ENCODE data around the gene SRRM2. TPM values are rescaled to one million over a fixed set of nuclear protein-coding genes. Genes with fewer than 3 reads are reported as not detected.

Gene SRRM2
- polyA plus RNA-seq, 3 donors: 19.0 to 1,186 (median 31.8) TPM

DNA sequence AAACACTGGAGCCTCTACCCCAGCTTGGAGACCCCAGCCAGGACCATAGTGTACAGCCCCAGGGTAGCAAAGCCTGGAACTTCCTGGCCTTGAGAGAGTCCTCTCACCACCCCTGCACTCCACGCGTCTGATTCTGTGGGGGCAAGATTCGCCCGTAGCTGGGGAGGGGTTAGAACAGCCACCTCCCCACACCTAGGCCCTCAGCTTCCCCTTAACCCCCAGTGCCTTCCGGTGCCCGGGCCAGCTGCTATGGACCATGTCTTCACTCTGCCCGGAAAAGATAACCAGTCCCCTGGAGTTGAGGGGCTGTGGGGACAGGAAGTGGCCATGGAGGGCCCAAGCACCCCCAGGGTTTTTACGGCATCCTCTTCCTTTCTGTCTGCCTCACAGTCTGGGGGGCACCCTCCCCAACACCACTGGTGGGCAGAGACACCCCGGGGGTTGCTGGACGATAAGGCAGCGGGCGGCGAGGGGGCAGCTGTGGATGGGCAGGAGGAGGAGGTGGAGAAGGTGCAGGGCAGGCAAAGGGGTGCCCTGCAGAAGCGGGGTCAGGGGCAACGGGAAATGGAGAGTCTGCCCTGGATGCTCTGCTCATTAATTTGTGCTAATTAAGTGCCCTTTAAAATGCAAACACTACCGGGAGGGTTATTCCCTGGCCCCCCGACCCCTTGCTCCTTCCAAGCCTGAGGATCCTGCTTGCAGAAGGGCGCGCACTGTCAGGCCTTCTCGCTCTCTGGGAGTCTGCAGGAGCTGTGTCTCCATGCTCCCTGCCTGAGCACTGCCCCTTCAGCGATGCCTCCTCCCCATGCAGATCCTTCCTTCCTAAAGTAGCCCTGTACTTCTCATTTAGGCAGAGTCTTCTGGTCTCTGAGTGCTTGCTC lies 34.8 kb upstream of the SRRM2 start:
- Histone ChIP-seq H3K9me3 (replicated peaks in 1 of 2; ENCODE audit: control insufficient read depth in 1 of 2, insufficient read depth in 1 of 2, low read length in 2 of 2) (no peaks in the 10 kb centered on the region), H3K79me2 (ENCODE audit: insufficient read depth, low read length) (no peaks in the 10 kb centered on the region), H2AFZ (ENCODE audit: insufficient read depth, low read depth, low read length, poor library complexity, severe bottlenecking) (no peak overlapping the region), H3K4me1 (ENCODE audit: control insufficient read depth in 1 of 2, insufficient read depth in 2 of 2, low read length in 2 of 2) (peaks cover 9 to 22% of the 10 kb centered on the region in 2 donors), H3K9ac (ENCODE audit: insufficient read depth, low read length, poor library complexity, severe bottlenecking) (no peak overlapping the region), H3K36me3 (replicated peaks in 1 of 2; ENCODE audit: control insufficient read depth in 1 of 2, insufficient read depth in 2 of 2, low read length in 2 of 2) (no peaks in the 10 kb centered on the region), H3K4me2 (replicated peaks; ENCODE audit: extremely low read depth, low read length, poor library complexity, severe bottlenecking) (no peak overlapping the region), H4K20me1 (ENCODE audit: insufficient read depth, low read length) (peaks cover 4% of the 10 kb centered on the region), H3K27ac (ENCODE audit: low read depth in 1 of 2, low read length in 2 of 2) (no peak overlapping the region), H3K27me3 (ENCODE audit: control insufficient read depth in 2 of 2, insufficient read depth in 2 of 2, low read length in 2 of 2) (peaks cover 0 to 2% of the 10 kb centered on the region in 2 donors), H3K4me3 (replicated peaks in 1 of 3; ENCODE audit: low read depth in 2 of 3, low read length in 3 of 3) (no peak overlapping the region)
- H3K4me1 Mint-ChIP-seq: peaks cover 4% of the 10 kb centered on the region
- H3K36me3 Mint-ChIP-seq: no peaks in the 10 kb centered on the region
- WGBS (ENCODE audit: insufficient coverage): 50% methylated on average over 9 of the region's 21 CpGs
- TF ChIP-seq, protein P1, sequence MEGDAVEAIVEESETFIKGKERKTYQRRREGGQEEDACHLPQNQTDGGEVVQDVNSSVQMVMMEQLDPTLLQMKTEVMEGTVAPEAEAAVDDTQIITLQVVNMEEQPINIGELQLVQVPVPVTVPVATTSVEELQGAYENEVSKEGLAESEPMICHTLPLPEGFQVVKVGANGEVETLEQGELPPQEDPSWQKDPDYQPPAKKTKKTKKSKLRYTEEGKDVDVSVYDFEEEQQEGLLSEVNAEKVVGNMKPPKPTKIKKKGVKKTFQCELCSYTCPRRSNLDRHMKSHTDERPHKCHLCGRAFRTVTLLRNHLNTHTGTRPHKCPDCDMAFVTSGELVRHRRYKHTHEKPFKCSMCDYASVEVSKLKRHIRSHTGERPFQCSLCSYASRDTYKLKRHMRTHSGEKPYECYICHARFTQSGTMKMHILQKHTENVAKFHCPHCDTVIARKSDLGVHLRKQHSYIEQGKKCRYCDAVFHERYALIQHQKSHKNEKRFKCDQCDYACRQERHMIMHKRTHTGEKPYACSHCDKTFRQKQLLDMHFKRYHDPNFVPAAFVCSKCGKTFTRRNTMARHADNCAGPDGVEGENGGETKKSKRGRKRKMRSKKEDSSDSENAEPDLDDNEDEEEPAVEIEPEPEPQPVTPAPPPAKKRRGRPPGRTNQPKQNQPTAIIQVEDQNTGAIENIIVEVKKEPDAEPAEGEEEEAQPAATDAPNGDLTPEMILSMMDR (IDR thresholded peaks at IDR 0.05): no peak
- peaks cover 9 to 21% (median 20%) of the 10 kb centered on the region in 3 donors for H3K27me3 Mint-ChIP-seq (ENCODE audit: low read depth in 3 of 3)
- H3K27ac Mint-ChIP-seq: no peak overlapping the region
- intact Hi-C loops (cut with micrococcal nuclease): no loop called here
- no peak for DNase-seq
- H3K4me3 Mint-ChIP-seq: peak overlapping the region in 1 of 2 donors; percentile 47
- H3K9me3 Mint-ChIP-seq: peaks cover 0 to 4% (median 0%) of the 10 kb centered on the region in 7 donors

DNA sequence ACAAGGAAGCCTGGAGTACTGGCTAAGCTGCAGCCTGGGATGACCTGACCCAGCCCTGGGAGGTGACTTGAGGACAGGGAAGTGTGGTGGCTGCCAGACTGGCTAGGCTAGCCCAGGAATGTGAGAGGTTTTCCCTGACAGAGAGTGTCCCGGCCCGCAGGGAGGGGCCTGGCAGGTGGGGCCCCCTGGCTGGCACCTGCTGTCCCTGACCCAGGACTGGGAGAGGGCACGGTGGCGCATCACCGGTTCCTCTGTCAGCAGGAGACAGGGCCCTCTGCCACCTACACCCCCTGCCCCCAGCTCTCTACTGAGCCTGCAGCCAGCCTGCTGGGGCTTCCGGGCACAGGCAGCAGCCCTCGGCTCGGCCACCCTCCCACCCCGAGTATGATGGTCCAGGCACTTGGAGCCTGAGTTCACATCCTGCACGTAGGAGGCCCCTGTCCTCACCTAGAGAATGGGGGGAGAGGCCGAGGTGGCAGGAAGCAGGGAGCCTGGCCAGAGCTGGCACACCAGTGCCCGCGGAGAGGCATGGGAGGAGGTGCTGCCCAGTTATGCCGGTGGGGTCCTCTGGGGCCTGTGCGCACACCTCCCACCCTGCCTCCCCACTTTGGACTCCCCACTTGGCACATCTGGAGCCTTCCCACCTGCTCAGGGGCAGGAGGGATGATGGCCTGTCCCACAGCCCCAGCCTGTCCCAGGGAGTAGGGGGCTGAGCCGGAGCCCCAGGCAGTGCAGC lies 32.9 kb upstream of the SRRM2 start:
- Mint-ChIP-seq H3K27ac (no peak overlapping the region), H3K4me3 (no peak overlapping the region), H3K9me3 (peaks cover 0 to 1% (median 0%) of the 10 kb centered on the region in 7 donors), H3K36me3 (no peaks in the 10 kb centered on the region), H3K4me1 (peaks cover 7% of the 10 kb centered on the region), H3K27me3 (ENCODE audit: low read depth in 3 of 3) (peaks cover 9 to 22% (median 18%) of the 10 kb centered on the region in 3 donors)
- no peaks in the 10 kb centered on the region for H3K79me2 ChIP-seq (ENCODE audit: insufficient read depth, low read length)
- H2AFZ ChIP-seq (ENCODE audit: insufficient read depth, low read depth, low read length, poor library complexity, severe bottlenecking): no peak overlapping the region
- H4K20me1 ChIP-seq (ENCODE audit: insufficient read depth, low read length): no peaks in the 10 kb centered on the region
- H3K4me1 ChIP-seq (ENCODE audit: control insufficient read depth in 1 of 2, insufficient read depth in 2 of 2, low read length in 2 of 2): peaks cover 9 to 22% of the 10 kb centered on the region in 2 donors
- no peak overlapping the region for H3K9ac ChIP-seq (ENCODE audit: insufficient read depth, low read length, poor library complexity, severe bottlenecking)
- no peak overlapping the region for H3K4me3 ChIP-seq (replicated peaks in 1 of 3; ENCODE audit: low read depth in 2 of 3, low read length in 3 of 3)
- H3K36me3 ChIP-seq (replicated peaks in 1 of 2; ENCODE audit: control insufficient read depth in 1 of 2, insufficient read depth in 2 of 2, low read length in 2 of 2): no peaks in the 10 kb centered on the region
- DNase-seq: no peak
- peaks cover 0 to 2% of the 10 kb centered on the region in 2 donors for H3K27me3 ChIP-seq (ENCODE audit: control insufficient read depth in 2 of 2, insufficient read depth in 2 of 2, low read length in 2 of 2)
- TF ChIP-seq, protein P1 (IDR thresholded peaks at IDR 0.05): no peak
- H3K9me3 ChIP-seq (replicated peaks in 1 of 2; ENCODE audit: control insufficient read depth in 1 of 2, insufficient read depth in 1 of 2, low read length in 2 of 2): no peaks in the 10 kb centered on the region
- no peak overlapping the region for H3K27ac ChIP-seq (ENCODE audit: low read depth in 1 of 2, low read length in 2 of 2)
- H3K4me2 ChIP-seq (replicated peaks; ENCODE audit: extremely low read depth, low read length, poor library complexity, severe bottlenecking): no peak overlapping the region
- 97% methylated on average over 11 of the region's 16 CpGs for WGBS (ENCODE audit: insufficient coverage)
- intact Hi-C loops (cut with micrococcal nuclease): loop anchor here in 1 of 2 donors (5.0 kb wide), 1 partner anchor 47 kb away; no protein-coding TSS in a partner anchor

Data from CD14-positive monocyte (primary cell).